NK-92 (cell line): Measurements from ENCODE around the gene MTERF1.
"Not testable (repeated sequence)": the region's sequence is repeated elsewhere in the genome, so short reads cannot be mapped to it uniquely, and the experiment has no call there.

ENCODE experiments used
- DNase-seq: peaks from one replicate; lab custom pipeline; 2025; ENCODE audit not compliant: unreplicated experiment; lab: John Stamatoyannopoulos, UW

The MTERF1 gene

GRCh38 chr7:91880413-91881241 is at the start of gene MTERF1:
MTERF1 (minus strand) TSS chr7:91880702; CDS start chr7:91880083, 619 bp downstream.
- peak; percentile 39 for DNase-seq

GRCh38 chr7:91929463-91929862 is 49.0 kb upstream of the MTERF1 start:
- DNase-seq, result no peak

- DNase-seq, result no peak
Observed at GRCh38 chr7:91927912-91928311, 47.4 kb upstream of the MTERF1 start.

GRCh38 chr7:91922857-91923256 is 42.4 kb upstream of the MTERF1 start:
- DNase-seq, result no peak

- no peak for DNase-seq
Observed at GRCh38 chr7:91918356-91918755, 37.9 kb upstream of the MTERF1 start.

GRCh38 chr7:91916051-91916440 is 35.5 kb upstream of the MTERF1 start:
- no peak for DNase-seq

GRCh38 chr7:91915401-91916050 is 35.0 kb upstream of the MTERF1 start:
- no peak for DNase-seq

GRCh38 chr7:91913612-91914011 is 33.1 kb upstream of the MTERF1 start:
- DNase-seq, result no peak

GRCh38 chr7:91912494-91912893 is 32.0 kb upstream of the MTERF1 start:
- DNase-seq, result no peak

- DNase-seq, result no peak
Observed at GRCh38 chr7:91911121-91911520, 30.6 kb upstream of the MTERF1 start.

- no peak for DNase-seq
Observed at GRCh38 chr7:91910171-91910570, 29.7 kb upstream of the MTERF1 start.

- no peak for DNase-seq
Observed at GRCh38 chr7:91899563-91899962, 19.1 kb upstream of the MTERF1 start.

GRCh38 chr7:91898240-91898992 is 17.9 kb upstream of the MTERF1 start:
- no peak for DNase-seq

GRCh38 chr7:91894781-91895480 is 14.4 kb upstream of the MTERF1 start:
- DNase-seq, result no peak

GRCh38 chr7:91893699-91894098 is 13.2 kb upstream of the MTERF1 start:
- not testable (repeated sequence) for DNase-seq

- no peak for DNase-seq
Observed at GRCh38 chr7:91892821-91893340, 12.4 kb upstream of the MTERF1 start.

GRCh38 chr7:91892099-91892705 is 11.7 kb upstream of the MTERF1 start:
- DNase-seq, result no peak

- DNase-seq, result not testable (repeated sequence)
Observed at GRCh38 chr7:91888271-91889175, 8.0 kb upstream of the MTERF1 start.
